Measurements from ENCODE around the gene XRCC5. TPM values are rescaled to one million over a fixed set of nuclear protein-coding genes. Genes with fewer than 3 reads are reported as not detected.

XRCC5 gene
- total and polyA plus RNA-seq, 2 of the 8 experiments (the other 6 are each of a cell fraction or from before 2014, with no cell fraction given) = 308 to 644 TPM

GRCh38 chr2:216161967-216162366 is 52.8 kb downstream of the XRCC5 start:
- FAIRE-seq = no peak
- H3K27ac ChIP-seq (ENCODE audit: low read depth, low read length) = no peak overlapping the region
- no peak overlapping the region for H2BK5ac ChIP-seq (ENCODE audit: low read depth, low read length)
- no peak overlapping the region for H3K56ac ChIP-seq (replicated peaks; ENCODE audit: insufficient read length, low read depth, low read length)
- POLR2A ChIA-PET (ENCODE audit: partially characterized antibody) = interaction anchor here (0.6 to 2.4 kb wide), 10 partner anchors 10 to 38 kb away, joined by 3 to 12 read pairs (median 3); no protein-coding TSS in a partner anchor
- DNase-seq (ENCODE audit: low read depth in 1 of 2, low spot score in 2 of 2) = no peak
- H2AK5ac ChIP-seq (ENCODE audit: low read depth, low read length) = no peak overlapping the region
- no peak overlapping the region for H3K23ac ChIP-seq (ENCODE audit: insufficient read length)
- no peak overlapping the region for H2BK12ac ChIP-seq (ENCODE audit: low read depth, low read length)
- H3K79me1 ChIP-seq (ENCODE audit: low read depth, low read length) = no peaks in the 10 kb centered on the region
- no peaks in the 10 kb centered on the region for H3K27me3 ChIP-seq (replicated peaks in 1 of 4; ENCODE audit: control insufficient read depth in 3 of 4, extremely low read depth in 1 of 4, insufficient read depth in 3 of 4, low read length in 3 of 4)
- no peak overlapping the region for H2BK15ac ChIP-seq (ENCODE audit: low read length)
- H3K18ac ChIP-seq (ENCODE audit: extremely low read depth, low read length) = no peak overlapping the region
- TF ChIP-seq TAF1 (IDR thresholded peaks at IDR 0.05; ENCODE audit: low read depth, low read length) (no peak), KDM5A (IDR thresholded peaks at IDR 0.05; ENCODE audit: low read length) (no peak)
- no peak overlapping the region for H4K5ac ChIP-seq (ENCODE audit: insufficient read length, low read depth, low read length)
- no peak overlapping the region for H3K9ac ChIP-seq (replicated peaks in 1 of 4; ENCODE audit: extremely low read depth in 1 of 4, low read depth in 3 of 4, low read length in 3 of 4)
- H4K91ac ChIP-seq (replicated peaks; ENCODE audit: insufficient read length, low read length) = no peak overlapping the region
- H3K4me1 ChIP-seq (replicated peaks in 1 of 4; ENCODE audit: control insufficient read depth in 3 of 4, insufficient read depth in 4 of 4, low read length in 3 of 4) = no peaks in the 10 kb centered on the region
- no peak overlapping the region for H3K4me2 ChIP-seq (ENCODE audit: insufficient read depth in 1 of 2, low read depth in 2 of 2, low read length in 2 of 2)
- peaks cover 37 to 93% (median 68%) of the 10 kb centered on the region in 4 experiments for H3K36me3 ChIP-seq (ENCODE audit: control insufficient read depth in 2 of 4, insufficient read depth in 4 of 4, low read length in 3 of 4)
- no peaks in the 10 kb centered on the region for H3K9me3 ChIP-seq (ENCODE audit: insufficient read depth in 2 of 2, low read depth in 1 of 2, low read length in 1 of 2)
- H3K79me2 ChIP-seq (ENCODE audit: control insufficient read depth in 1 of 2, insufficient read depth in 2 of 2, low read length in 2 of 2) = peaks cover 0 to 24% of the 10 kb centered on the region in 2 experiments; a peak in 2 of 4 replicates
- WGBS, 2 experiments (ENCODE audit: extremely low coverage in 1 of 2, insufficient coverage in 1 of 2, insufficient read length in 1 of 2, insufficient replicate concordance in 2 of 2, low coverage in 1 of 2, low lambda C conversion rate in 2 of 2, missing lambda C conversion rate in 1 of 2) = 90% methylated on average over 4 of the region's 4 CpGs; no CpG with 5 or more reads in 1 of the 2 experiments
- H4K20me1 ChIP-seq (replicated peaks in 1 of 2; ENCODE audit: control insufficient read depth in 1 of 2, insufficient read depth in 2 of 2, low read length in 2 of 2) = peaks cover 2 to 13% of the 10 kb centered on the region in 2 experiments
- no peak overlapping the region for H2AFZ ChIP-seq (ENCODE audit: low read length)
- H2BK20ac ChIP-seq (ENCODE audit: low read length) = no peak overlapping the region
- H2BK120ac ChIP-seq (replicated peaks; ENCODE audit: low read depth, low read length) = no peak overlapping the region
- CTCF ChIA-PET (ENCODE audit: partially characterized antibody) = interaction anchor here (0.8 to 3.0 kb wide), 4 partner anchors 8 to 54 kb away, joined by 3 to 6 read pairs (median 4); no protein-coding TSS in a partner anchor
- H3K4me3 ChIP-seq (ENCODE audit: extremely low read depth in 1 of 4, insufficient read depth in 2 of 4, low read depth in 3 of 4, low read length in 4 of 4) = no peak overlapping the region
- H3K23me2 ChIP-seq (ENCODE audit: low read depth, low read length) = no peaks in the 10 kb centered on the region
- H4K8ac ChIP-seq (ENCODE audit: extremely low read depth, insufficient read depth, low read length) = no peak overlapping the region
- no peak overlapping the region for H3K4ac ChIP-seq (replicated peaks; ENCODE audit: insufficient read length, low read depth, low read length)
- H3K14ac ChIP-seq (ENCODE audit: insufficient read length) = no peak overlapping the region

Measured in H1 (cell line).